Measurements from ENCODE around the gene PYGM.

PYGM gene

DNA sequence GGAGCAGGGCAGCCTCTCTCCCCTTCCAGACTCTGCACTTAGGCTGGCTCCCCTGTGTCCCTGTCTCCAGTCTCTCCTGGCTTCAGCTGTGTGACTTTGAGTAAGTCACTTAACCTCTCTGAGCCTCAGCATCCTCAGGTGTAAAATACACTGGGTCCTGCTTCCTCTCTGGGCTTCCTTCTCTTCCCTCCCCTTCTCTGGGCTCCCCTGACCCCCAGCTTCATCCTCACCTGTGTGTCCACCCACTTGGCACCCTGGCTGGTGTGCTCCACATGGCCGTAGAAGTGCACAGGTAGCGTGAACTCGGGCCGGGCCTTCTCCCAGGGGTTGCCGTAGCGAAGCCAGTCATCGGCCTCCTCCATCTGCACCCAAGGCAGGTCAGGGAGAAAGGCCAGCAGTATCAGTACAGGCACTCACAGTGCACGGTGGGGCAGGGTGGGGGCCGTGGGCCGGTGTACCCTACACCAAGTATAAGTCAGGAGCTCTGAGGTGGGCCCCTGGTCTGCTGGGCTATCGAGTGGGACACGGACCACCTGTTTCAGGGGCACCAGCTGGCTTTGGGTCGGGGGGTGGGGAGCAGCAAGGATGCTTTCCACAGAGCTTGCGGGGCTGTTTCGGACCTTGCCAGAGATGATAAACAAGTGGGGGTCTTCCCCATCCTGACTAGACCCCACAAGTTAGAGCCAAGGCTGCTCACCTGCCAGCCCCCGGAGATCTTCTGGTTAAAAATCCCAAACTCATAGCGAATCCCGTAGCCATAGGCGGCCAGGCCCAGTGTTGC, 2.0 kb downstream of the PYGM start:
- H3K4me3 ChIP-seq (ENCODE audit: low read length) = no peak overlapping the region
- DNase-seq (ENCODE audit: low read depth) = no peak
- no peak for TF ChIP-seq CTCF (conservative IDR thresholded peaks at IDR 0.05; ENCODE audit: low read depth, low read length)

DNA sequence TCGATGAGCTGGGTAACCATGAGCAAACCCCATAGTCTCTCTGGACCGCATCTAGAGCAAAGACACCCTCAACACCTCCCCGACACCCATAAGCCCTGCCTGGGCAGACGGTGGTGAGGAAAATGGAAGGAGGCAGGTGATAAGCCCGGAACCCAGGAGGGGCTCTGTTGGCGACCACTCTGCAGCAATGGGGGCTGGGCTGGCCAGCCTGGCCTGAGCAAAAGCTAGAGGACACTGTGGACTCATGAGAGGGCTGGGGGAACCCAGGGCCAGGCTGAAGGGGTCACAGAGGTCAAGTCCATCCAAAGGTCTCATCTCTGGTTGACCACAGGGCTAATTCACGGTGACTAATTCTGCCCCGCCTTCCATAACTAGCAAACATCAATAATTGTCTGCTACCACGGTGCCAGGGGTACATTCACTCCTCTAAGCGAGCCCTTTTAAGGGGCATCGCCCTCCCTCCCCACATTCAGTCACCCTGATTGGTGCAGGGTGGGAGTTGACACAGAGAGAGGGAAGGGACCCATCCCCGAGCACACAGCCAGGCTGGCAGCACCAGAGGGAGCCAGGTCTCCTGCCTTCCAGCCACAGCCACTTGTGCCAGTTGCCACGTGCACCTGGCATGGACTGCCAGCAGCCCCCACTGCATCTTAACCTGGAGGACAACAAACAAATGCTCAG, 4.0 kb downstream of the PYGM start:
- no peak for TF ChIP-seq CTCF (conservative IDR thresholded peaks at IDR 0.05; ENCODE audit: low read depth, low read length)
- DNase-seq (ENCODE audit: low read depth) = no peak
- no peak overlapping the region for H3K4me3 ChIP-seq (ENCODE audit: low read length)

DNA sequence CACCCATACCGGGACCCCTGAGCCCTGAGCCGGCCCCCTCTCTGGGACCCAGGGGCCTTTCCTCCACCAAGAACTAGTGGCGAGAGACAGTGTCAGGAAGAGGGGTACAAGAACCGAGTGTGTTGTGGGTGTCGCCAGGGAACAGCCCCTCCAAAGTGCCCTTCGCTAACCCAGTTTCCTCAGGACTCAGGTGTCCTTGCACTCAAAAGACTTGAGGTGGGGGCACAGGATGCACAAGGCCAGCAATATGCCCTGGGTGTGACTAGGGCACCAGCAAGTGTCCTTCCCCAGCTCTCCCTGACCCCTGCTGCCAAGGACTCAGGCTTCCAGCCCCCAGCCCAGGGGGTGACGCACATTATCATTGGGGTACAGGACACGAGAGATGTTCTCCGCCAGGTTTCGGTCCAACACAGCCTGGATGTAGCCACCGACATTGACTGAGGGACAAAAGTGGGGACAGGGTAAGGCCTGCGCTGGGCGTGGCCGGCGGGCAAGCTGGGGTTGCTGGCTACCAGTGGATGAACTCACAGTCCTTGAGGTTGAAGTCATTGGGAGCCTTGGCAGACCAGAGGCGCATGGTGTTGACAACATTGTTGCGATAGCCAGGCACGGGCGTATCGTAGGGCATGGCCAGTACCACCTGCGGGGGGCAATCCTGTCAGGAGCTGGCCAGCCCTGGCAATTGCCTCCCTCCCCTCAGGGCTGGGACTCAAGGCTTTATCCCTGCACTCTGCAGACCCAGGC, 4.7 kb downstream of the PYGM start:
- no peak overlapping the region for H3K4me3 ChIP-seq (ENCODE audit: low read length)
- DNase-seq (ENCODE audit: low read depth) = no peak
- TF ChIP-seq CTCF (conservative IDR thresholded peaks at IDR 0.05; ENCODE audit: low read depth, low read length) = no peak

GRCh38 chr11:64754124-64754918, 5.5 kb downstream of the PYGM start:
- H3K4me3 ChIP-seq (ENCODE audit: low read length) = no peak overlapping the region
- no peak for TF ChIP-seq CTCF (conservative IDR thresholded peaks at IDR 0.05; ENCODE audit: low read depth, low read length)
- DNase-seq (ENCODE audit: low read depth) = no peak

DNA sequence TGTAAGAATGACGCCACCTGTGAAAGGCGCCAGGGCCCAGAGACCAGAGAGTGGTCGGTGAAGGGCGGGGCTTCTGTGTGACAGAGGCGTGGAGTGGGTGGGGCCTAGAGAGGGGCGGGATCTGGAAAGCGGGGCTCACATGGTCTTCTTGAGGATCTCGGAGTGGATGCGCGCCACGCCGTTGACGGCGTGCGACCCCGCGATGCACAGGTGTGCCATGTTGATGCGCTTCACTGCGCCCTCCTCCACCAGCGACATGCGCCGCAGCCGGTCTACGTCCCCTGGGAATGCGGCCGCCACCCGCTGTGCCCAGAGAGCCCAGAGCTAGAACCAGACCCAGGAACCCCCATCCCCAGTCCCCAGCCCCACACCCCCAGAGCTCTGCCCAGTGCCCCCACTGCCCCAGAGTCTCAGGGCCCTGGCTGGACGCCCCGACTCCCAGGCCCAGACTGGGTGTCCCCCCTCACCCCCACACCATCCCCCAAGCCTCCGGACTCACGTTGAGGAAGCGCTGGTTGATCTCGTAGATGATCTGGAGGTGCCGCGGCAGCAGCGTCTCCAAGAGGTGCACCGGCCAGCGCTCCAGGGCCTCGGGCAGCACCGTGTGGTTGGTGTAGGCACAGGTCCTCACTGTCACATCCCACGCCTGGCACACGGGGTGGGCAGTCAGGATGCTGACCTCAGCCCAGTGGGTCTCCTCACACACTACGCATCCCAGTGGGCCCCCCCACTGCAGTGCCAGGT, 6.2 kb downstream of the PYGM start:
- DNase-seq (ENCODE audit: low read depth) = no peak
- H3K4me3 ChIP-seq (ENCODE audit: low read length) = no peak overlapping the region
- TF ChIP-seq CTCF (conservative IDR thresholded peaks at IDR 0.05; ENCODE audit: low read depth, low read length) = no peak

DNA sequence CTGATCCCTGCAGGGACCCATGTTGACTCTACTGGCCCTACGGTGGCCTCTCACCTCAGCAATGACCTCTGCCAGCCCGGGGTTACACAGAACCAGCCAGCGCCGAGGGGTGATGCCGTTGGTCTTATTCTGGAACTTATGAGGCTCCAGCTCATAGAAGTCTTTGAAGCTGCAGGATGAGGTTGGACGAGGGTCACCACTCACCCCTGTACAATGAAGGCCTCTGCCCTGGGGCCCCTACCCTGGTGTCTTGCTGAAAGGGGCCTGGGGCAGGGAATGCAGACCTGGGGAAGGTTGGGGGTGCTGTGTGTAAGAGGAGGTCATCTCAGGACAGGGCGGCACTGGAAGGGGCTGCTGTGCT, 6.8 kb downstream of the PYGM start:
- DNase-seq (ENCODE audit: low read depth) = no peak
- TF ChIP-seq CTCF (conservative IDR thresholded peaks at IDR 0.05; ENCODE audit: low read depth, low read length) = no peak
- no peak overlapping the region for H3K4me3 ChIP-seq (ENCODE audit: low read length)

All from retinal pigment epithelial cell (primary cell).